Heart right ventricle (tissue), 16 donors: ENCODE results near the gene DGKE. TPM values are rescaled to one million over a fixed set of nuclear protein-coding genes. Genes with fewer than 3 reads are reported as not detected.

Source experiments
- ATAC-seq, 8 donors: fragments of 200-7000 bp; cut with Tn5 transposase; one replicate each; pipeline ENCODE4 v1.9.1; 2020; ENCODE audit warnings: mild to moderate bottlenecking in 8 of 8, moderate library complexity in 8 of 8, moderate number of reproducible peaks in 1 of 8
- DNase-seq, 2 donors: peaks; one replicate each; pipeline ENCODE4 v3.0.0-alpha.2; 2020
- H3K27ac ChIP-seq, 10 donors: fragments of 200-600 bp; sonication (generic) in 2 of 10; one replicate each; pipeline versions ENCODE4 v1.5.0 to v1.8.0; 2020 to 2022; ENCODE audit warnings: mild to moderate bottlenecking in 3 of 10
- H3K27me3 ChIP-seq, 7 donors: fragments of 200-600 bp; one replicate each; pipeline ENCODE4 v1.8.0; 2021 to 2022; ENCODE audit warnings: mild to moderate bottlenecking in 2 of 7
- H3K36me3 ChIP-seq, 9 donors: fragments of 200-600 bp; sonication (generic) in 1 of 9; one replicate each; pipeline versions ENCODE4 v1.5.0 to v1.8.0; 2020 to 2022; ENCODE audit warnings: mild to moderate bottlenecking in 2 of 9
- H3K4me1 ChIP-seq, 9 donors: fragments of 200-600 bp; sonication (generic) in 1 of 9; one replicate each; pipeline versions ENCODE4 v1.5.0 to v1.8.0; 2020 to 2022; ENCODE audit warnings: mild to moderate bottlenecking in 4 of 9
- H3K4me3 ChIP-seq, 10 donors: fragments of 200-600 bp; sonication (generic) in 2 of 10; one replicate each; pipeline versions ENCODE4 v1.5.0 to v1.8.0; 2020 to 2022; ENCODE audit warnings: mild to moderate bottlenecking in 7 of 10, moderate library complexity in 2 of 10
- H3K9me3 ChIP-seq, 11 donors: fragments of 200-600 bp in 10 of 11; sonication (generic) in 2 of 11; one replicate each; pipeline versions ENCODE4 v1.5.0 to v1.8.0; 2013 to 2022; ENCODE audit warnings: mild to moderate bottlenecking in 2 of 11, control low read depth in 1 of 11, moderate library complexity in 1 of 11
- WGBS, 2 donors: extraction: QIAGEN DNeasy Blood & Tissue Kit; methylation state at CpG; one replicate each; pipeline ENCODE4 v1.1.7; 2013; ENCODE audit warnings: inconsistent platforms in 1 of 2; 5-methylcytosine and 5-hydroxymethylcytosine counted together
- intact Hi-C, 10 donors: fragments of 100-400 bp; cut with DNase I; formaldehyde crosslinking; loops; one replicate each; pipeline versions ENCODE4 v1.11.1 to v1.14.2; 2022
- polyA plus RNA-seq, 2 donors: library from polyadenylated mRNA; stranded (reverse); fragments of 200-250 nt; gene quantifications; one replicate each; pipeline ENCODE4 v1.2.3, GENCODE V29; 2013
- total RNA-seq, 10 donors: library from RNA; stranded (reverse); fragmentation: NEBNext Ultra II Directional in 3 of 10; extraction: Animal tissue kit (Norgen Biotek cat#: 25700) in 3 of 10; gene quantifications; one replicate each; pipeline versions ENCODE4 v1.2.1 to v1.2.4, GENCODE V29; 2021 to 2023
- TF ChIP-seq, protein P1 (sequence below), 9 donors: fragments of 200-600 bp; sonication (generic) in 2 of 9; IDR thresholded peaks; one replicate each; pipeline versions ENCODE4 v1.5.0 to v1.8.0; 2021 to 2022; ENCODE audit warnings: antibody characterized with exemption in 9 of 9, mild to moderate bottlenecking in 5 of 9, moderate library complexity in 1 of 9
- donor health status: Arrhythmogenic right ventricular cardiomyopathy.
- donor health status: ischemic (EF 13 %, LVEDD 7.1; RV severe dilation, severe dysfunction).
- donor health status: healthy with polysubstance abuse.
- donor health status: DM: no; HTN: yes; CAD: no.
- donor health status: DM: no; HTN: no; CAD: no.
- donor health status: ischemic (EF 25% LVEDD 6.9; RV normal size, moderate dysfunction).
- donor health status: ischemic (EF 25% LVEDD 5.7; RV mildly dilated, moderate dysfunction).
- donor health status: healthy.
- donor health status: DM: yes; HTN: yes; CAD: no.
- donor health status: Ischemic cardiomyopathy.
- donor health status: ischemic (EF 35%, LVEDD 5.7; RV mildly dilated, moderate dysfunction).
- donor health status: nonischemic (EF 11% LVEDD 7.7; RV severe dilation, severe dysfunction).
- donor health status: DM: yes; HTN: yes; CAD: no.
- donor health status: PGD.
- donor health status: ischemic (EF 29% LVEDD 5.4; RV normal size, mild dysfunction).
- donor health status: nonischemic (EF 23%, LVEDD 6.1; RV moderate dilation, normal function).

DGKE gene
- total and polyA plus RNA-seq, 12 donors = 0.71 to 5.3 (median 2.7) TPM

DNA sequence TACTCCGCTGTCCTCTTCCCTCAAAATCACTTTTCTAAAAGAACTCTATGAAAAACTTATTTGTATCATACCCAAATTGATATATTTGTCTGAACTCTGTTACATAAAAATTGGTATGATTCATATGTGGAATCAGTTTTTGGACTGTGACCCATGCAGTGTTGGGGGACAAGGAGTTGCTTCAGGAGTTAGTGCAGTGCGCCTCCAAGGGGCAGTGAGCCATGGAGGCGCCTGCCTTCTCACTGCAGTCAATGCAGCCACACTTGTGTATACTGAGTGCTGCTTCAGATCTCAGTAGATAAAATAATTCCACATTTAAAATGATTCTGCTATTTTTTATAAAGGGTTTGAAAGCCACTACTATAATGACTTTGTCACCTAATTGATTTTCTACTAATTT, 32.5 kb downstream of the DGKE start:
- 46 to 54% methylated on average over 3 of the region's 3 CpGs for WGBS, 2 donors
- ATAC-seq = no peak

DNA sequence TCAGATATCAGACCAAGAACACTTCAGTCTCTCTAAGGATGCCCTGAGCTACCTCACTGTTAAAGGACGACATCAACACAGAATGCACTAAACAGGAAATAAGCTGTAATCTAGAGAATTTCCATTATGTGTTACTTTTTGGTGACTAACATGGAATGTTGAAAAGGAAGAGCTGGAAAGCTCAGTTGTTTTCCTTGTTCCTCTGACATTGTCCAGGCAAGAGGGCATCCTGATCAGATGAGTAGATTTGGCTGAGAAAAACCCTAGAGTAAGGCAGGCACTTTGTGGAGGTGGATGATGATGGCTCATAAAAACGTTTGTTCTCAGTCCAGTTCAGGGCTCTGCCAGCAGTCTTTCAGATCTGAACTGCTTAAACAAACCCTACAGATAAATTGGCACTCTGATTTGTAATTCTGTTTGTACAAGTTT, 34.0 kb downstream of the DGKE start:
- Histone ChIP-seq H3K36me3 (peaks cover 0 to 46% (median 0%) of the 10 kb centered on the region in 9 donors), H3K27ac (no peak overlapping the region), H3K4me1 (no peaks in the 10 kb centered on the region), H3K4me3 (no peak overlapping the region), H3K27me3 (no peaks in the 10 kb centered on the region), H3K9me3 (no peaks in the 10 kb centered on the region)
- no peak for DNase-seq
- 42 to 43% methylated on average over 2 of the region's 2 CpGs for WGBS, 2 donors
- peak in 3 of 8 donors; percentile 30 to 44 (median 38) for ATAC-seq
- intact Hi-C loops = no loop called here
- TF ChIP-seq, protein P1, sequence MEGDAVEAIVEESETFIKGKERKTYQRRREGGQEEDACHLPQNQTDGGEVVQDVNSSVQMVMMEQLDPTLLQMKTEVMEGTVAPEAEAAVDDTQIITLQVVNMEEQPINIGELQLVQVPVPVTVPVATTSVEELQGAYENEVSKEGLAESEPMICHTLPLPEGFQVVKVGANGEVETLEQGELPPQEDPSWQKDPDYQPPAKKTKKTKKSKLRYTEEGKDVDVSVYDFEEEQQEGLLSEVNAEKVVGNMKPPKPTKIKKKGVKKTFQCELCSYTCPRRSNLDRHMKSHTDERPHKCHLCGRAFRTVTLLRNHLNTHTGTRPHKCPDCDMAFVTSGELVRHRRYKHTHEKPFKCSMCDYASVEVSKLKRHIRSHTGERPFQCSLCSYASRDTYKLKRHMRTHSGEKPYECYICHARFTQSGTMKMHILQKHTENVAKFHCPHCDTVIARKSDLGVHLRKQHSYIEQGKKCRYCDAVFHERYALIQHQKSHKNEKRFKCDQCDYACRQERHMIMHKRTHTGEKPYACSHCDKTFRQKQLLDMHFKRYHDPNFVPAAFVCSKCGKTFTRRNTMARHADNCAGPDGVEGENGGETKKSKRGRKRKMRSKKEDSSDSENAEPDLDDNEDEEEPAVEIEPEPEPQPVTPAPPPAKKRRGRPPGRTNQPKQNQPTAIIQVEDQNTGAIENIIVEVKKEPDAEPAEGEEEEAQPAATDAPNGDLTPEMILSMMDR (IDR thresholded peaks at IDR 0.05) = no peak

More for the DNA sequence above, 32.5 kb downstream of the DGKE start:
- no peaks in the 10 kb centered on the region for H3K27me3 ChIP-seq
- DNase-seq = no peak
- H3K36me3 ChIP-seq = peaks cover 0 to 60% (median 3%) of the 10 kb centered on the region in 9 donors
- no peaks in the 10 kb centered on the region for H3K9me3 ChIP-seq
- intact Hi-C loops = no loop called here
- TF ChIP-seq, protein P1 (IDR thresholded peaks at IDR 0.05) = peak in 3 of 9 donors; percentile 8 to 32 (median 21)
- no peak overlapping the region for H3K27ac ChIP-seq
- H3K4me3 ChIP-seq = no peak overlapping the region
- no peaks in the 10 kb centered on the region for H3K4me1 ChIP-seq

DNA sequence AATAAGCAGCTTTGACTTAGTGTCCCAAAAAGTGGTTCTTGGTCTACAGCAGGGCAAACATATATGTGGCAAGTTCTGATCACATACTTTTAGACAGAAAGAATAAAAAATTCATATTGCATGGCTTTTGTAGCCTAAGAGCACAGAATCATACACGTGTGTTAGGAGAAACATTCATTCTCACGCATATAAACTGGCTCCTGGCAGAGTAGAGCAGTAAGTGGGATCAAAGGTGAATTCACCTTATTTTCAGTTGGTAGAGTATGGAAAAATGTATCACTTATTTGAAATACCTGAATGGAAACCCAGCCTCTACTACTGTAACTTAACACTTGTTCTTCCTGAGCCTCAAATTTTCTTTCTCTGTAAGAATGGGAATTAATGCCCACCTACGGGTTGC, 34.8 kb downstream of the DGKE start:
- TF ChIP-seq, protein P1 (IDR thresholded peaks at IDR 0.05) = no peak

DNA sequence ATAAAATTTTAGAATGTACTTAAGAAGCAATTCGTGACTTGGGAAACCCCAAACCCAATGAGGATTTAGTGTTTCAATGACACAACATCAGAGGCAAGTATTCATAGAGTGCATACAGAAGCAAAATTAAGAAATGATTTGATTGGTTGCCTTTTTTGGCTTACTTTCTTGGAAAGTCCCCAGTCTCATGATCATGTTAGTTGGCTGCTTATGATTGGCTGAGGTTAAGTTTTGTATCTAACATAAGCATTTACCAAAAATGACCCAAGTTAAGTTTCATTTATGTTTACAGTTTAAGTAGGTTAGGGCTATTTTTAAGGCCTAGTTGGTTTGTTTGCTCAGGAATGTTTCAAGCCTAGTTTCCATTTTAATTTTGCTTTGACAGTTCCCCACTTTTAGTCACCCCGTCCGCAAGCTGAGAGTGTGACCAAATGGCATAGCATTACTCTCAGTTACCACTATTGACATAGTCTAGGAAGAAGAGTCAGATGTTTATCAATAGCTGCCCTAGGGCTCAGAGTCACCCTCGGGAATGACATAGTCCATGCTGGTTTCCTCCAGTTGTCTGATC, 36.2 kb downstream of the DGKE start:
- Histone ChIP-seq H3K9me3 (no peaks in the 10 kb centered on the region), H3K27me3 (no peaks in the 10 kb centered on the region), H3K27ac (no peak overlapping the region), H3K4me3 (no peak overlapping the region), H3K4me1 (no peaks in the 10 kb centered on the region), H3K36me3 (peaks cover 0 to 24% (median 0%) of the 10 kb centered on the region in 9 donors)
- TF ChIP-seq, protein P1 (IDR thresholded peaks at IDR 0.05) = no peak
- ATAC-seq (no peak), DNase-seq (no peak)
- WGBS, 2 donors = 90% methylated on average over 4 of the region's 4 CpGs
- intact Hi-C loops = no loop called here

More for the DNA sequence above, 34.8 kb downstream of the DGKE start:
- DNase-seq (no peak), ATAC-seq (no peak)
- no peaks in the 10 kb centered on the region for H3K27me3 ChIP-seq
- intact Hi-C loops = no loop called here
- no peaks in the 10 kb centered on the region for H3K4me1 ChIP-seq
- H3K36me3 ChIP-seq = peaks cover 0 to 38% (median 0%) of the 10 kb centered on the region in 9 donors
- H3K27ac ChIP-seq = no peak overlapping the region
- no peak overlapping the region for H3K4me3 ChIP-seq
- no peaks in the 10 kb centered on the region for H3K9me3 ChIP-seq
- WGBS, 2 donors = 96 to 97% methylated on average over 3 of the region's 3 CpGs
